NCI-H1048 (cell line): Measurements from ENCODE around the gene GPD2.
"Not testable (repeated sequence)": the region's sequence is repeated elsewhere in the genome, so short reads cannot be mapped to it uniquely, and the experiment has no call there.

ENCODE experiments used
- DNase-seq: peaks from one replicate; lab custom pipeline; 2025; lab: John Stamatoyannopoulos, UW

Gene GPD2

DNA sequence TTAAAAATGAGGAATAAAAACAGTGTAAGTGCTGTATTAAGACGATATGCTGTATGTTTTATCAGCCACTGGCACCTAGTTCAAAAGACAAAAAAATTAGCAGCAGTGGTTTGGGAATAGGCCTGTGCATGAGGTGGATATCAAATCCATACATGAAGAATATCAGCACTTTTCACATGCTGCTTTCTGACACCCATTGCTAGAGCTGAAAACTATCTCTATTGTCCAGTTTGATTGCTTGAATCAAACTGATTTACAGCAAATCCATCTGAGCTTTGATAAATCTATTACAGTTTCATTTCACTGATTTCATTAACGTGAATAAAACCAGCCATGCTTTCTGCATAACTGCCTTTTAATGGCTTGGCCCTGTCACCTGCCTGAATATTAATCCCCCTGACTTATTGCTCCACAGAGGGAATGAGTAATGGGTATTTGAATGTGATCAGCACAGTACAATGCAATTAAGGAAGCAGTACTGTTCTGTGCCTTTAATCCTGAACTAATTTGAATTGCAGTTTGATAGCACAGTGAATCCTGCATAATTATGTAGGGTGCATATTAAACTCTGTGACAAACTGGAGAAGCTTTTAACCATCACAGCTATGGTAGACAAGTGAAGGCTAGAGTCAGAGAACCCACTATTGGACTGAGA is 154.0 kb downstream of the GPD2 start:
- no peak for DNase-seq

DNA sequence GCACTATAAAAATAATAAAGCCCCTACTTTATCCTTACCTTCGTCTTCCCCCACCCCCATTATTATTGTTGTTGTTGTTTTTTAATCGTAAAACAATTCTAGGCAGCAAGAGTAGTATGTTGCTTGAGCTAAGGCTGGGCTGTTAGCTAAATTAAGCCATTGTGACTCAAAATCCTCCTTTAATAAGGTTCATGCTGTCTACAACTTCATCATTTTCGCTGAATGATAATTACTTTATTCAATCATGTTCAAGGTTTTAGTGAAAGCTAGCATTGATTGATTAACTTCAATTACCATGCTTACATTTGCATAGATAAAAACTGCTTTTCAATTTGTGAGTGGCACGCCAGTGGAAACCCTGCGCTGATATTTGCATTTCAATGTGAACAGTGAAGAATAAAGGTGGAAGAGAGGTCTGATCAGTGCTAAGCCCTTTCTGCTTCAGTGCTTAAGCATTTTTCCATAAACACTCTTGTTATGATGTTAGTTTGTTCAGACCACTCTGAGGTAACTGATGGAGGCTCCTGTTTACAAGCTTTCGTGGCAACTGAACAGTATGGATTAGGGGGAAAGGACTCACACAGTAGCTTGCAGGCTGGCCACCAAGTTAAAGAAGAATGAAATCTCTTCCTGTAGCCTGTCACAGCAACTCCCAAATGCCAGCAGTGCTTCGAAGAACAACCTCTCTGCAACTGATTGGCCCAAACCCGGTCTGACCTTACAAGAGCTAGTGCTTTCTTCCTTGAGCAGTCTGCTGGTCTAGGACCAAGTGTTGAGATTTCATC is 156.8 kb downstream of the GPD2 start:
- peak; percentile 27 for DNase-seq

DNA sequence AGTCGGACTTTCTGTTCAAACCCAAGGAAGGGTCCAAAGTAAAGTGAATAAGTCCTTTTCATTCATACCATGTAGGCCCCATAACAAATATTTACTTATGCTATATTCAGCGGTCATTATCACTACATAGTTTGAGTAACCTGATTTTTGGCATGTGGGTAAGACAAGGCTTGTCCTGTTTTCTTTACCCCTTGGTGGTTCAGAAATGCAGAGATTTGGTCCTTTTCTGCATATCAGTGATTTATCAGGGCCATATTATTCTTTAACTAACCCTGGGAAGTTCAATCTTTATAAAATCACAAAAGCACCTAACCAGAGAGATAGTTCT is 157.4 kb downstream of the GPD2 start:
- no peak for DNase-seq

DNA sequence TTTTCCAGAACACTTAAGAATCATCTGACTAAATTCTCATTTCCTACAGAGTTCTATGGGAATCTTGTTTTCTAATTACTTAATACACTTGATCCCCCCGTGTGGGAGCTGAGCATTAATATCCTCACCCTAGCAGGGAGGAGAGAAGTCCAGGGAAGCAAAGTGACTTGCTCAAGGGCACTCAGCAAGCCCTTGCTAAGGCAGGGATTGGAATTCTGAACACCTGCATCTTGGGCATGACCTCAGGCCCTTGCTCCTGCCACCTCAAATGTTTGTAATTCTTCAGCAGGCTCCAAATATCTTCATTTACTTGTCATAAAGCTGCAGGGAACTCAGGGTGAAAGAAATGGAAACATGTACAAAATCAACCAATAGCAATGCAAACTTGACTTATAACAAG is 162.4 kb downstream of the GPD2 start:
- no peak for DNase-seq

DNA sequence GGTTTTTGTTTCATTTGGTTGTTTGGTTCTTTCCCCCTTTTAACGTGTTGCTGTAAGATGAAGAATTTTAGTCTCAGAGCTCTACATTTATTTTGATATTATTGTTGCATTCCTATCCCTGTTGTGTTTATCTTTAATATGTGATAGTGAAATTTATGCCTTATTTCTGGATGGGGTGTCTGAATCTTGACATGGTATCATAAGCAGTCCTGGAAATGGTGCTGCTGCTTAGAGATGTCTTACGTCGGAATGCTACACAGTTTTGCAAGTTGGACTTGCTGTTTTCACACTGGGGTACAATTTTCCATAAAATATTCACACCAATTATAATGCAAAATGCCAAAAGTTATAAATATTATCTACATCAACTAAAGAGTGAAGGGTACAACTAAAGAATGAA is 164.0 kb downstream of the GPD2 start:
- no peak for DNase-seq

DNA sequence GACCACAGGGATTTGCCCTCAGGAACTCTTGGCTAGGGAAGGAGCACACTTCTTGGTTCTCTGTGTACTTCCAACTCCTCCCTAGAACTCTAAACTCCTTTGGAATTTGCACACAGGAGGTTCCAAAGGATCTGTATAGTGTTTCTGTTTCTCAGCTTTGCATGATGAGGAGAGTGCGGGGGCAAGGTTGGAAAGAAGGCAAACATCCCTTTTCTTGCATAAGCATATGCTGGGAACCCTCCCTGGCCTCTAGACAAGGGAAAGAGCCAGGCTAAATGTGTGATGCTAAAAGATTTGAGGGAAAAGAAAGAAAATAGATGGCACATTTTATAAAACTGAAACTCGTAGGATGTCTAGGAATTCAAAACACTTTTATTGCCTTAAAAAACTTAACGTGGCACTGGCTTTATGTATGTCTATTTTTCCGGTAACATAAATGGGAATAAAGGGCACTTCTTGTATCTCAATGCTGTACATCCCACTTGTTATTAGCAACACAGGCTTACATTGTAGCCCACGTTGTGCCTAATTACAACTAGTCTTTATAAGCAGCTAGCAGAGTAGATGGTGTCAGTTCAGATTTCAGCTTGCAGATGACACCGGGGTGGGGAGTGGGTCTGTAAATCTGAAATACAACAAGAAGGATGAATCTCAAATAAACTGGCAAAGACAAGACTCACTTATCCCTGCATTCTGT is 165.8 kb downstream of the GPD2 start:
- no peak for DNase-seq

DNA sequence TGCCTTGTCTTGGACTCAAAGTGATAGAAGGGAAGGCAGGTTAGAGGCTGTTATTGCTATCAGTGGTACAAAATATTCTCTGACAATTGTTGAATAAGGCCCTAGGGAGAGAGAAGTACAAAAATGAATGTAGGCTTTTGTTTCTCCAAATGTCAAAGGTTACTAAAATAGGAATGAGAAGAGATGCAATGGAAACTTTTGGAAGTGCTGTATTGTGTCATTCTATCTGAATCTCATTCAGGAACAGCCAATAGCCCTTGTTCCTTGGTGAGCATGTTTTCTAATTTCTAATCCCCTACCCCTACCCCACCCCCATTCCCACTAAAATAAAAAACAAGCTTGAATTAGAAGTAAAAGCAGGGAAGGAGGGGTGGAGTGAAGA is 166.4 kb downstream of the GPD2 start:
- no peak for DNase-seq

DNA sequence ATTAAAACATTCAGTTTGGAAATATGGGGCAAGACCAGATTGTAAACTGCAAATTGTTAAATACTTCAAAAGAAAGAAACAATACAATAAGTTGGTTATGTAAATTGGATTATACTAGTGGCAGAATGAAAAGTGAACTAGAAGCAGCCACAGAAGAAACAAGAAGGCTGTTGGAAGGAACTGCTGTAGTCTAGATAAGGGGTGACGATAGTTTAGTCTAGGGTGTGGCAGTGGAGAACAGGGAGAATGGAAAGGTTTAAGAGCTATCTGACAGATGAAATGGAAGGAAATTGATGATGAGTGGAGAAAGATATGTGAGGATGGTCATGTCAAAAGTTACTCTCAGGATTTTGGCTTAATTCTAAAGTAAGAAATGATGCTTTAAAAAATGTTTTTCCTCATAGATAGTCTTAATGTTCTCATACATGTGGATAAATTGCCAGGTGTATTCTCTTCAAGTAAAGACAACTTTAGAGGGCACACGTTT is 179.7 kb downstream of the GPD2 start:
- DNase-seq = no peak

DNA sequence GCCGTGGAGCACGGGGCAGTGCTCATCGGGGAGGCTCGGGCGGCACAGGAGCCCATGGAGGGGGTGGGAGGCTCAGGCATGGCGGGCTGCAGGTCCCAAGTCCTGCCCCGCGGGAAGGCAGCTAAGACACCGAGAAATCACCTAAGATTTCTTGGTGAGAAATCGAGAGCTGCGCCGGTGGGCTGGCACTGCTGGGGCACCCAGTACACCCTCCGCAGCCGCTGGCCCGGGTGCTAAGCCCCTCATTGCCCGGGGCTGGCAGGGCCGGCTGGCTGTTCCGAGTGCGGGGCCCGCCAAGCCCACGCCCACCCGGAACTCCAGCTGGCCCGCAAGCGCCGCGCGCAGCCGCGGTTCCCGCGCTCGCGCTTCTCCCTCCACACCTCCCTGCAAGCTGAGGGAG is 181.9 kb downstream of the GPD2 start:
- not testable (repeated sequence) for DNase-seq

DNA sequence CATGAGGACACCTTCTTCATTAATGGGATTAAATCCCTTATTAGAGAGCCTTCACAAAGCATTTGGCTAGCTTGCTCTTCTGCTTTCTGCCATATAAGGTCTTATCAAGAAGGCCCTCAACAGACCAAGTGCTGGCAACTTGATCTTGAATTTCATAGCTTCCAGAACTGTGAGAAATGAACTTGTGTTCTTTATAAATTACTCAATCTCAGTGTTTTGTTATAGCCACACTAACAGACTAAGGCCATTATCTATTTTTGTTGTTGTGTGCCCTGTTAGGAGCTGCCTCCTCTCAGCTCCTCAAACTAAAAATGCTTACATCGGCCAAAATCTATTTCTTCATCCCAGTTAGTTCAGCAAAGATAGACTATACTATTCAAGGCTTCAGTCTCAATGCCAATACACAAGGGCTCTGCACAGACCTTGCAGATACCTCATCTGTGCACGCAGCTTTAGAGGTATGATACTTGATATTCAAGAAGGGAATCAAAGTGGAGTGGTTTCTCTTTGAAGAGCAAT is 182.9 kb downstream of the GPD2 start:
- no peak for DNase-seq

DNA sequence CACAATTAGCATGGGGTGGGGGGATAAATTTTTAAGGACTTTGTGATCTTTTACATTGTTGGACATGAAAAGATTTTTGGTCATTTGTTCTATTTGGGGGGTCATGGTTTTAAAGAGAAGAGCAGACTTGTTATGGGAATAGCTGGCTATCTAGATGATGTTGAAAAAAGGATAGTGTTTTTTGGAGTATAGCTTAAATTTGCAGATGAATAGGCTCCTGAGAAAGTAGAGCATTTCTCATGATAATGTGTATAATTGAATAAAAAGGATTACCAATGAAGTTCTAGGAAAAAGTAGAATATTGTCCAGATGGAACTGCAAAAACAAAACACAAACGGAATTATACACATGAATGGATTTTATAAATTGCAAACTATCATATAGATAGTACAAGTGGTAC is 186.3 kb downstream of the GPD2 start:
- DNase-seq = no peak

DNA sequence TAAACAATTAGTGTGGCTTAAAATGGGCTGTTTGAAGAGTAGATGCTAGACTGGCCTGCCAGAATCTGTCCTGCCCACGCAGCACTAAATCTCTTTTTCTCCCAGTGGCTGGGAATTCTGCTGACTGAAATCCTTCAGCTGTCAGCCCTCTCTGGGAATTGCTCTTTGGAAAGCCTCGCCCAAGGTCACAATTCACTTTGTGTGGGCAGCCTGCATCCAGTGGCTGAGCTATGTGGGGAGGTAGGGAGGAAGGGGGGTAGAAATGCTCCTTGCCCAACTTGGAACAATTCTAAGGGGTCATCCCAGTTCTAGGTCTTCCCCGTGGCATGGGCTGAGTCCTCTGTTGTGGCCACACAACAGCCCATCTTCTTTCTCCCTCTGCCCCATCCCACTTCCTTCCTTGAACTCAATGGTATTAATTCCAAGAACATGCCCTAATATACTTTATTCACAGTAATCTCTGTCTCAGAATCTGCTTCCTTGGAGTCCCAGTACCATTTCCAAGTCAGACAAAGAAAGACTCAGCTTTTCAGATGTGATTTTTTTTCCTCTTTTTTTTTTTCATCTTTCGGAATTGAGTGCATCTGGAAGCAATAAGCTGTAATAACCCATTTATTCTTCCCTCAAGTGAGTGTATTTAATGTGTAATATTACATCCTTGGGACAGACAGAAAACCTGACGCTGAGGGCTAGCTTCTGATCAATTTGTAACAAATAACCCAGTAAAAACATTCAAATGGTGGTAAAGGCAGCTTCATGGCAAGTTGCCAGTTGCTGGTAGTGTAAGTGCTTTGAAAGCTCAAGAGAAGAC is 189.4 kb downstream of the GPD2 start:
- no peak for DNase-seq

DNA sequence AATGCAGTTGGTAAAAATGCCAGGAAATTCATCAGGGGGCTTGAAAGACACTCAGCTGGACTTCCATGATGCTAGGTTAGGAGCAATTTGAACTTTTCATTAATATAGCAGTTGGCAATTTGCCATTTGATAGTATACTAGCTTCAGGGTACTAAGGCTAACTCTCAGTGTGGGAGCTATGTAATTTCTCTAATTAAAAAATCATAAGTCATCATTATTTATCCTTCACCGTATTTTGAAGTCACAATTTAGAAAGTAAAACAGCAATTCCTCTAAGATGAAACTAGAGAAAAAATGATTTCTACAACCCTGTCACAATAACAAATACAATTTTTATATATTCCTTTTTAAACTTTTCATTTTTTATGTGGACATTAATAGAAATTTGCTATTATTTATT is 190.8 kb downstream of the GPD2 start:
- DNase-seq = no peak

DNA sequence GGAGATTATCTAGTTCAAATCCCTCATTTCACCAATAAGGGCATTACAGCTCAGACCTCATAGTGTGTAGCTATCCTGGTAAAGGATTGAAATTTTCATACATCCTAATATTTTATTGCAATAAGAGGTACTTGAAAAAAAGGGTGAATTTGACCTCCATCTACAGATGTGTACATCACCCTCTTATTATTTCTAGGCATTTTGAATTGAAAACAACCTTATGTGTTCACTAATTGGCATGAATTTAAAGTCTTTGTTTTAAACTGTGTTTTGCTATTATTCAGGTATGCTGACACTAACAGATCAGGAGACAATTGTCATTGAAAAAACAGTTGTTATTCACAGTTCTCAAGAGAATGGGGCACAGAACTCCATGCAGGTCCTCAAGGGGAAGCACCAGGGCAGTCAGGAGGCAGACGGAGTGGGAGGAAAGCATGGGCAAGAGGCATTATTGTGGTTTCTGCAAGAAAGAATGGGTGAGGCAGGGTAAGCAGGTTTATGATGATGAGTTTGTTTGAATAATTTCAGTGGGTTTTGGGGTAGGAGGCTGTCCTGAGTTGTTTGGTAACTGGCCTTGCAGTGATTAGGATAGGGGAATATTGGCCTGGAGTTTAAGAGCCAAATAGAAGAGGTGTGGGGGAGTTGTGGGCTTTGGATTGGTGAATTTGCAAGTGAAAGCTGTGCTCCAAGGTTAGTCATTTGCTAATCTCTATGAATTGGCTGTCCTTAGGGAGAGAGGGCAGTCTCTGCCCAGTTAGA is 194.6 kb downstream of the GPD2 start:
- DNase-seq = no peak

DNA sequence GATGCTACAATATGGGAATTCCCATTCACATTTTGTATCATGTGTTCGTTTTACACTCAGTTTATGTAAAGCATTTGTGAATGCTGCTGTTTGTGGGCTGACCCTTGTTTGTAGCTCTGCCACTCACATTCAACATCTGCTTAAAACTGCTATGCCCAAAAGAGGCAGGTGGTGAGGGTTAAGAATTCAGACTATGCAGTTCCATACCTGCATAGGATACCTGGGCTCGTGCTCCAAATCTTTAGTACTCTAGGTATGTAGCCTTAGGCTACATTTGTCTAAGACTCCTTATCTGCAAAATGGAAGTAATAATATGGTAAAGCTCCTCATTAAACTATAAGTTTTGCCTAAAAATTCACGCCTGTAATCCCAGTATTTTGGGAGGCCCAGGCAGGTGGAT is 199.5 kb downstream of the GPD2 start:
- no peak for DNase-seq
